PC-3 (cell line): Measurements from ENCODE around the gene MYL12B. TPM values are rescaled to one million over a fixed set of nuclear protein-coding genes. Genes with fewer than 3 reads are reported as not detected.
"Not testable (repeated sequence)": the region's sequence is repeated elsewhere in the genome, so short reads cannot be mapped to it uniquely, and the experiment has no call there.

Experiments
- ATAC-seq: fragments of 200-7000 bp; cut with Tn5 transposase; 2 replicates; pipeline ENCODE4 v1.9.1; 2020; ENCODE audit warnings: mild to moderate bottlenecking, moderate library complexity
- BruUV-seq: library from RNA; stranded (reverse); fragments of 400-500 nt; replicated peaks from 2 replicates; lab custom pipeline; 2021; lab: Mats Ljungman, UMichigan
- CTCF ChIA-PET: fragments of 300-600 bp; sonication (Branson Sonifier 250); formaldehyde crosslinking; loops from one replicate; lab custom pipeline; 2022; ENCODE audit warnings: antibody characterized with exemption; lab: Charles Lee
- POLR2A ChIA-PET: fragments of 300-600 bp; sonication (Branson Sonifier 250); formaldehyde crosslinking; loops from one replicate; lab custom pipeline; 2022; ENCODE audit warnings: antibody characterized with exemption; ENCODE audit not compliant: unreplicated experiment; lab: Charles Lee
- DNase-seq: peaks from one replicate; pipeline ENCODE4 v3.0.0-alpha.2; 2015
- H2AFZ ChIP-seq: fragments of 300-600 bp; sonication (generic); 2 replicates; pipeline ENCODE4 v1.6.0; 2016; ENCODE audit warnings: antibody characterized with exemption, low read length
- H3F3A ChIP-seq: fragments of 300-600 bp; sonication (generic); one replicate; pipeline ENCODE4 v1.6.0; 2017; ENCODE audit warnings: antibody characterized with exemption, low read length, control low read depth, mild to moderate bottlenecking; ENCODE audit not compliant: unreplicated experiment
- H3K27ac ChIP-seq: fragments of 300-600 bp; sonication (generic); 2 replicates; pipeline ENCODE4 v1.5.1; 2016; ENCODE audit warnings: mild to moderate bottlenecking, low read length
- H3K27me3 ChIP-seq: fragments of 300-600 bp; sonication (generic); 2 replicates; pipeline ENCODE4 v1.6.1; 2016; ENCODE audit warnings: low read length, mixed read lengths
- H3K36me3 ChIP-seq: fragments of 300-600 bp; sonication (generic); 2 replicates; pipeline ENCODE4 v1.6.1; 2016; ENCODE audit warnings: low read depth, mixed run types, low read length, mixed read lengths
- H3K4me1 ChIP-seq: fragments of 300-600 bp; sonication (generic); 2 replicates; pipeline ENCODE4 v1.5.1; 2016; ENCODE audit warnings: low read length; ENCODE audit not compliant: insufficient read depth
- H3K4me2 ChIP-seq: fragments of 300-600 bp; sonication (generic); 2 replicates; pipeline ENCODE4 v1.6.0; 2016; ENCODE audit warnings: low read length
- H3K4me3 ChIP-seq: fragments of 300-600 bp; sonication (generic); 2 replicates; pipeline ENCODE4 v1.5.1; 2016; ENCODE audit warnings: mild to moderate bottlenecking, low read length, mixed read lengths
- H3K79me2 ChIP-seq: fragments of 300-600 bp; sonication (generic); 2 replicates; pipeline ENCODE4 v1.6.1; 2017; ENCODE audit warnings: low read length, mixed read lengths
- H3K9ac ChIP-seq: fragments of 300-600 bp; sonication (generic); 2 replicates; pipeline ENCODE4 v1.6.0; 2016; ENCODE audit warnings: mild to moderate bottlenecking, low read length
- H3K9me2 ChIP-seq: fragments of 300-600 bp; sonication (generic); replicated peaks from 2 replicates; pipeline ENCODE4 v1.6.1; 2016; ENCODE audit warnings: mixed run types, low read length, mixed read lengths
- H3K9me3 ChIP-seq: fragments of 300-600 bp; sonication (generic); 2 replicates; pipeline ENCODE4 v1.6.1; 2016; ENCODE audit warnings: low read length, mixed read lengths
- H4K20me1 ChIP-seq: fragments of 300-600 bp; sonication (generic); 2 replicates; pipeline ENCODE4 v1.6.1; 2016; ENCODE audit warnings: low read length, mixed read lengths
- EZH2 ChIP-seq: fragments of 300-600 bp; sonication (generic); IDR thresholded peaks from one replicate; pipeline ENCODE4 v1.6.1; 2017; ENCODE audit warnings: antibody characterized with exemption, mild to moderate bottlenecking, low read length; ENCODE audit not compliant: unreplicated experiment
- EZH2phosphoT487 ChIP-seq: fragments of 300-600 bp; sonication (generic); IDR thresholded peaks from 2 replicates; pipeline ENCODE4 v1.6.1; 2018; ENCODE audit warnings: mild to moderate bottlenecking, antibody characterized with exemption, low read length, borderline replicate concordance
- intact Hi-C: fragments of 100-400 bp; cut with micrococcal nuclease; formaldehyde crosslinking; loops from 2 replicates; pipeline ENCODE4 v1.9.0; 2023
- total RNA-seq: library from RNA; depleted of rRNA; stranded (reverse); fragments of >200 nt; gene quantifications from 2 replicates; pipeline ENCODE4 v1.2.3, GENCODE V29; 2014
- TF ChIP-seq, protein P1 (sequence below): fragments of 300-600 bp; sonication (generic); conservative IDR thresholded peaks from 2 replicates; pipeline ENCODE4 v1.5.1; 2017; ENCODE audit warnings: antibody characterized with exemption, low read depth, mild to moderate bottlenecking, low read length

MYL12B gene
- total RNA-seq, 1 experiment from 2014 or later, result 308 TPM

DNA sequence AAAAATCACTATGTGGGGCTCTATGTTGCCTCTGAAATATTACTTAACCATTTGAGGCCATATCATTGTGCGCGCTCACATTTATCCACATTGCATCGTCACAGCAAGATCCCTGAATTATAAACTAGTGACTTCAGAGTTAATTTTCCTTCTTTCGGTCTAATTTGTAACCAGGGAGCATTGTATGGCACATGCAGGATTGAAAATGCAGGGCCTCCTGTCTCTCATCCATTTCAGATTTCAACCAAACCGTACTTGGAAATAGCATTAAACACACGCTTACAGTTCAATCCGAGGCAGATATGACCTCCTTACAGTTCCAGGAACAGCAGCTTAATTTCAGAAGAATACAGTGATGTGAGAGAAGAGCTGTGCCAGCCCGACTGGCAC, 42.7 kb upstream of the MYL12B start:
- Histone ChIP-seq H3K4me2 (no peak overlapping the region), H3K27me3 (no peaks in the 10 kb centered on the region), H3F3A (no peaks in the 10 kb centered on the region), H3K4me1 (peaks cover 8% of the 10 kb centered on the region; the same call in 1 of the 2 replicates), H4K20me1 (no peaks in the 10 kb centered on the region), H3K79me2 (no peaks in the 10 kb centered on the region), H3K36me3 (no peaks in the 10 kb centered on the region), H3K27ac (no peak overlapping the region), H3K9me2 (0 out of 2 replicates have a peak, but pooled peaks cover 5% of the 10 kb centered on the region), H3K4me3 (no peak overlapping the region), H3K9me3 (no peaks in the 10 kb centered on the region), H2AFZ (no peak overlapping the region), H3K9ac (no peak overlapping the region)
- POLR2A ChIA-PET, result no interaction called here
- no peak for DNase-seq
- CTCF ChIA-PET, result no interaction called here
- TF ChIP-seq EZH2phosphoT487, result no peak
- no peak for TF ChIP-seq EZH2
- TF ChIP-seq, protein P1, sequence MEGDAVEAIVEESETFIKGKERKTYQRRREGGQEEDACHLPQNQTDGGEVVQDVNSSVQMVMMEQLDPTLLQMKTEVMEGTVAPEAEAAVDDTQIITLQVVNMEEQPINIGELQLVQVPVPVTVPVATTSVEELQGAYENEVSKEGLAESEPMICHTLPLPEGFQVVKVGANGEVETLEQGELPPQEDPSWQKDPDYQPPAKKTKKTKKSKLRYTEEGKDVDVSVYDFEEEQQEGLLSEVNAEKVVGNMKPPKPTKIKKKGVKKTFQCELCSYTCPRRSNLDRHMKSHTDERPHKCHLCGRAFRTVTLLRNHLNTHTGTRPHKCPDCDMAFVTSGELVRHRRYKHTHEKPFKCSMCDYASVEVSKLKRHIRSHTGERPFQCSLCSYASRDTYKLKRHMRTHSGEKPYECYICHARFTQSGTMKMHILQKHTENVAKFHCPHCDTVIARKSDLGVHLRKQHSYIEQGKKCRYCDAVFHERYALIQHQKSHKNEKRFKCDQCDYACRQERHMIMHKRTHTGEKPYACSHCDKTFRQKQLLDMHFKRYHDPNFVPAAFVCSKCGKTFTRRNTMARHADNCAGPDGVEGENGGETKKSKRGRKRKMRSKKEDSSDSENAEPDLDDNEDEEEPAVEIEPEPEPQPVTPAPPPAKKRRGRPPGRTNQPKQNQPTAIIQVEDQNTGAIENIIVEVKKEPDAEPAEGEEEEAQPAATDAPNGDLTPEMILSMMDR, result no peak
- ATAC-seq, result no peak
- intact Hi-C loops, result loop anchor here (5.0 kb wide), 1 partner anchor 42 kb away; no protein-coding TSS in a partner anchor
- BruUV-seq, result no TSS peak

DNA sequence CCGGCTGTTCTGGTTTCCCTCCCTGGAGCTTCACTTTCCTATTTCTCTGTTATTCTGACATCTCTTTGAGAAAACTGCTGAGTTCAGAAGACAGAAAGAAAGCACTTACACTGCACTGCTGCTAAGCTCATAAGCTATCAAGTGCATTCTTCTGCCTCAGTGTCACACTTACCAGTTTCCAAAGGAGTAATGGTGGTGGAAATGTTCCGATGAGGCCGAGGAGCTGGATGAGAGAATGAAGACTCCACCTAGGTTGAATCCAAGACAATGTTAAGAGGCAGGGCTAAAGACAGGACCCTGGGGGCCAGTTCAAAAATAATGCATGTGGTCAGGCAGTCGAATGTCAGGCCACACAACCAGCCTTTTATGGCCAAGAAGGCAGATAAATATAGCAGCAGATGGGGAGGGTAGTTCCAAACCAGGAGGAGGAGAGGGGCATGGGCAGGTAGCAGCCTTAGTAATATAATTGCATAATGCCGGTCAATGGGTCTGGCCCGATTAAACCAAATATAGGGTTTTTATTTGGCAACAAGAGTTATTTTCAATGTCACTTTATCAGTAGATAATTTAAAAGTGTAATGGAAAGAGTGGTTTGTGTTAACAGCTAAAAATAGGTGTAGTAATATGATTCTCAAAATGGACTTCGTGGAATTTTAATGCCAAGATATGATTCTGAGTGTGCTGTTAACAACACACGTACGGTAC, 42.1 kb upstream of the MYL12B start, which contains the start of gene MYOM1:
MYOM1 (minus strand) TSS at position 338 of the 705 bp plus-strand sequence. CDS start 4,745 bp downstream, outside the sequence.
- Histone ChIP-seq H4K20me1 (no peaks in the 10 kb centered on the region), H3K36me3 (no peaks in the 10 kb centered on the region), H3K27ac (no peak within 1 kb of the TSS), H3K79me2 (no peaks in the 10 kb centered on the region), H2AFZ (no peak within 1 kb of the TSS), H3K27me3 (no peaks in the 10 kb centered on the region), H3K9me2 (0 out of 2 replicates have a peak, but pooled peaks cover 5% of the 10 kb centered on the region), H3K9ac (no peak within 1 kb of the TSS), H3F3A (no peaks in the 10 kb centered on the region), H3K4me1 (peaks cover 8% of the 10 kb centered on the region; the same call in 1 of the 2 replicates), H3K4me3 (no peak within 1 kb of the TSS), H3K4me2 (no peak within 1 kb of the TSS), H3K9me3 (no peaks in the 10 kb centered on the region)
- TF ChIP-seq EZH2phosphoT487 (no peak), EZH2 (no peak)
- TF ChIP-seq, protein P1, result no peak
- ChIA-PET POLR2A (interaction anchor here (0.6 kb wide), 1 partner anchor 64 kb away, joined by 4 read pairs; no protein-coding TSS in a partner anchor), CTCF (no interaction called here)
- ATAC-seq, result no peak
- no TSS peak for BruUV-seq
- no peak for DNase-seq
- intact Hi-C loops, result loop anchor here (5.0 kb wide), 1 partner anchor 42 kb away; no protein-coding TSS in a partner anchor

DNA sequence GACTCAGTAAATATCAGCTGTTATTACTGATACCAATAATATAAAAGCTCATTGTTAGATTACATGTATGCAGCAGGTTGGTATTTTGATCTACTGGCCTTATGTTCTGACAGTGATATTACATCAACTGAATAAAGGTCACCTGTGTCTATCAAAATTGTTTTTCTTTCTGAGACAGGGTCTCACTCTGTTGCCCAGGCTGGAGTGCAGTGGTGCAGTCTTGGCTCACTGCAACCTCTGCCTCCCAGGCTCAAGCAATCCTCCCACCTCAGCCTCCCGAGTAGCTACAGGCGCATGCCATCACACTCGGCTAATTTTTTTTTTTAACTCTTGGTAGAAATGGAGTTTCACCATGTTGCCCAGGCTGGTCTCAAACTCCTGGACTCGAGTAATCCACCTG, 41.1 kb upstream of the MYL12B start:
- H3K27ac ChIP-seq, H3K4me2 ChIP-seq, H3K4me1 ChIP-seq, H3K9ac ChIP-seq, intact Hi-C loops, ATAC-seq, DNase-seq, H3F3A ChIP-seq, BruUV-seq, CTCF ChIA-PET, H4K20me1 ChIP-seq, H3K4me3 ChIP-seq, H3K79me2 ChIP-seq, H3K27me3 ChIP-seq, H3K36me3 ChIP-seq, H2AFZ ChIP-seq, H3K9me3 ChIP-seq, POLR2A ChIA-PET, H3K9me2 ChIP-seq: not testable (repeated sequence)
